Glutamatergic neuron (in vitro differentiated cells): ENCODE measurements around the gene GPR21. TPM values are rescaled to one million over a fixed set of nuclear protein-coding genes. Genes with fewer than 3 reads are reported as not detected.

ENCODE experiments used
- DNase-seq: peaks from one replicate; pipeline ENCODE4 v3.0.0; 2022
- H3K27ac Mint-ChIP-seq: one replicate; pipeline ENCODE4 v1.8.0; 2020; ENCODE audit warnings: mild to moderate bottlenecking, mixed read lengths, inconsistent platforms; ENCODE audit not compliant: unreplicated experiment
- H3K27me3 Mint-ChIP-seq: one replicate; pipeline ENCODE4 v1.8.0; 2020; ENCODE audit warnings: mild to moderate bottlenecking, moderate library complexity, mixed read lengths, inconsistent platforms; ENCODE audit not compliant: unreplicated experiment
- H3K36me3 Mint-ChIP-seq: one replicate; pipeline ENCODE4 v1.8.0; 2020; ENCODE audit warnings: mild to moderate bottlenecking, mixed read lengths, inconsistent platforms; ENCODE audit not compliant: unreplicated experiment
- H3K4me1 Mint-ChIP-seq: one replicate; pipeline ENCODE4 v1.8.0; 2020; ENCODE audit warnings: mild to moderate bottlenecking, low read depth, mixed read lengths, inconsistent platforms; ENCODE audit not compliant: unreplicated experiment
- H3K4me3 Mint-ChIP-seq: one replicate; pipeline ENCODE4 v1.8.0; 2020; ENCODE audit warnings: mild to moderate bottlenecking, mixed read lengths, inconsistent platforms; ENCODE audit not compliant: unreplicated experiment
- H3K9me3 Mint-ChIP-seq: one replicate; pipeline ENCODE4 v1.8.0; 2020; ENCODE audit warnings: mild to moderate bottlenecking, moderate library complexity, mixed read lengths, inconsistent platforms; ENCODE audit not compliant: unreplicated experiment
- long read RNA-seq: library from polyadenylated mRNA; unstranded; transcript quantifications from one replicate; pipeline ENCODE4 v2.0.0, GENCODE V29; 2020; ENCODE audit not compliant: unreplicated experiment
- total RNA-seq: library from RNA; stranded (reverse); fragmentation: NEBNext Ultra II Directional; extraction: Animal tissue kit (Norgen Biotek cat#: 25700); gene quantifications from one replicate; pipeline ENCODE4 v1.2.1, GENCODE V29; 2021; ENCODE audit not compliant: unreplicated experiment
- TF ChIP-seq, protein P1 (sequence below): fragments of 200-600 bp; sonication (generic); IDR thresholded peaks from one replicate; pipeline ENCODE4 v1.5.0; 2021; ENCODE audit not compliant: partially characterized antibody, unreplicated experiment

Gene GPR21, protein sequence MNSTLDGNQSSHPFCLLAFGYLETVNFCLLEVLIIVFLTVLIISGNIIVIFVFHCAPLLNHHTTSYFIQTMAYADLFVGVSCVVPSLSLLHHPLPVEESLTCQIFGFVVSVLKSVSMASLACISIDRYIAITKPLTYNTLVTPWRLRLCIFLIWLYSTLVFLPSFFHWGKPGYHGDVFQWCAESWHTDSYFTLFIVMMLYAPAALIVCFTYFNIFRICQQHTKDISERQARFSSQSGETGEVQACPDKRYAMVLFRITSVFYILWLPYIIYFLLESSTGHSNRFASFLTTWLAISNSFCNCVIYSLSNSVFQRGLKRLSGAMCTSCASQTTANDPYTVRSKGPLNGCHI
- 3.8 TPM for total RNA-seq
- long read RNA-seq: 0 reads

DNA sequence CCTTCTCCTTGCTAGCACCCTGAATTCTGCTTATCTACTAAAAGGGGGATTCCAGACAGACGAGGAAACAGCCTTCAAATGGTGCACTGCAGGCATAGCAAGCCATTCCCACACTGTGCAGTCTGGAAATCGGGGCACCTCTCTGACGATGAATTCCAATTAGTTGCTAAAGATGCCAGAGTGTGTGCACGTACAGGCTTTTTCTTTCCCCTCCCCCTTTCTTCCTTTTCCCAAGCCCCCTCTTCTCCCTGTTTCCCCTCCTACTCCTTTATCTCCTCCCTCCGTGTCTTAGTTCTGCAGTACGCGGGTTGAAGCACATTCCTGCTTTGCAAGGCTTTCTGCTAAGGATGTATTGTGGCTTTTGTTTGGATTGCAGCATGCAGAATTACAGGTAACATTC lies at the start of gene GPR21:
GPR21 (plus strand) TSS at position 316 of the 400 bp plus-strand sequence. CDS start 900 bp downstream, outside the sequence.
- TF ChIP-seq, protein P1, sequence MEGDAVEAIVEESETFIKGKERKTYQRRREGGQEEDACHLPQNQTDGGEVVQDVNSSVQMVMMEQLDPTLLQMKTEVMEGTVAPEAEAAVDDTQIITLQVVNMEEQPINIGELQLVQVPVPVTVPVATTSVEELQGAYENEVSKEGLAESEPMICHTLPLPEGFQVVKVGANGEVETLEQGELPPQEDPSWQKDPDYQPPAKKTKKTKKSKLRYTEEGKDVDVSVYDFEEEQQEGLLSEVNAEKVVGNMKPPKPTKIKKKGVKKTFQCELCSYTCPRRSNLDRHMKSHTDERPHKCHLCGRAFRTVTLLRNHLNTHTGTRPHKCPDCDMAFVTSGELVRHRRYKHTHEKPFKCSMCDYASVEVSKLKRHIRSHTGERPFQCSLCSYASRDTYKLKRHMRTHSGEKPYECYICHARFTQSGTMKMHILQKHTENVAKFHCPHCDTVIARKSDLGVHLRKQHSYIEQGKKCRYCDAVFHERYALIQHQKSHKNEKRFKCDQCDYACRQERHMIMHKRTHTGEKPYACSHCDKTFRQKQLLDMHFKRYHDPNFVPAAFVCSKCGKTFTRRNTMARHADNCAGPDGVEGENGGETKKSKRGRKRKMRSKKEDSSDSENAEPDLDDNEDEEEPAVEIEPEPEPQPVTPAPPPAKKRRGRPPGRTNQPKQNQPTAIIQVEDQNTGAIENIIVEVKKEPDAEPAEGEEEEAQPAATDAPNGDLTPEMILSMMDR: no peak
- no peaks in the 10 kb centered on the region for H3K9me3 Mint-ChIP-seq
- H3K4me3 Mint-ChIP-seq: peak within 1 kb of the TSS; percentile 36
- peaks cover 2% of the 10 kb centered on the region for H3K27me3 Mint-ChIP-seq
- H3K36me3 Mint-ChIP-seq: no peaks in the 10 kb centered on the region
- peaks cover 51% of the 10 kb centered on the region for H3K4me1 Mint-ChIP-seq
- no peak for DNase-seq
- peak within 1 kb of the TSS; percentile 87 for H3K27ac Mint-ChIP-seq

DNA sequence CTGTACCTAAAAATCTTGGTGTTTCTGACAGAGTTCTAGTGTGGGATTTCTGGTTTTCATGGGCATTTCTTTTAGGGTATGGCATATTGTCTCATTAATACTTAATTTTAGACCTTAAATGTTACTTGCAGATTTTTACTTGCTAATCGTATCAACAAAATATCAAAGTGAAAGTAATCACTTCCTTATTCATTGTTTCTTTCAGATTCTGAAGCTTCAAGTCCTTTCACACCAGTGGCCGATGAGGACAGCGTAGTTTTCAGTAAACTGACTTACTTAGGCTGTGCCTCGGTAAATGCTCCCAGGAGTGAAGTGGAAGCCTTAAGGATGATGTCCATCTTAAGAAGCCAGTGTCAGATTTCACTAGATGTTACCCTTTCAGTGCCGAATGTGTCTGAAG lies 47.5 kb upstream of the GPR21 start:
- Mint-ChIP-seq H3K9me3 (no peaks in the 10 kb centered on the region), H3K27me3 (peaks cover 2% of the 10 kb centered on the region), H3K36me3 (no peaks in the 10 kb centered on the region), H3K4me1 (peaks cover 5% of the 10 kb centered on the region), H3K4me3 (no peak overlapping the region), H3K27ac (no peak overlapping the region)
- DNase-seq: no peak
- TF ChIP-seq, protein P1: no peak

DNA sequence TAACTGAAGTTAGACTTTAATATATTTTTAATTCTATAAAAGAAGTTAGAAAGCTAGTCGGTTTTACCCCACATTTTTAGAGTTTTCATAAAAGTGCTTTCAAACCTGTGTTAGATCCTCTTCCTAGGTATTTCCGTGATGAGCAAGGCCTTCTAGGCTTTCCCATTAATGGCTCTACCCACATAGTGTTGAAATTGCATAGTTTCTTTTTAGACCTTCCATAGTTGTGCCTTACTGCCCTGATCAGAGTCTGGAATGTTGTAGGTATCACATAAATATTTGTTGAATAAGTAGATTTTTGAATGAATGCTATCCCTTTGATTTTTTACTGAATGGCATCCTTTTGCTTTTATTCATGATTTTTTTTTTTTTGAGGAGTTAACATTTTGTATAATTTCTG lies 45.3 kb upstream of the GPR21 start:
- Mint-ChIP-seq H3K4me1 (peaks cover 5% of the 10 kb centered on the region), H3K9me3 (no peaks in the 10 kb centered on the region), H3K36me3 (no peaks in the 10 kb centered on the region), H3K27me3 (peaks cover 2% of the 10 kb centered on the region), H3K27ac (no peak overlapping the region), H3K4me3 (no peak overlapping the region)
- TF ChIP-seq, protein P1: no peak
- no peak for DNase-seq

DNA sequence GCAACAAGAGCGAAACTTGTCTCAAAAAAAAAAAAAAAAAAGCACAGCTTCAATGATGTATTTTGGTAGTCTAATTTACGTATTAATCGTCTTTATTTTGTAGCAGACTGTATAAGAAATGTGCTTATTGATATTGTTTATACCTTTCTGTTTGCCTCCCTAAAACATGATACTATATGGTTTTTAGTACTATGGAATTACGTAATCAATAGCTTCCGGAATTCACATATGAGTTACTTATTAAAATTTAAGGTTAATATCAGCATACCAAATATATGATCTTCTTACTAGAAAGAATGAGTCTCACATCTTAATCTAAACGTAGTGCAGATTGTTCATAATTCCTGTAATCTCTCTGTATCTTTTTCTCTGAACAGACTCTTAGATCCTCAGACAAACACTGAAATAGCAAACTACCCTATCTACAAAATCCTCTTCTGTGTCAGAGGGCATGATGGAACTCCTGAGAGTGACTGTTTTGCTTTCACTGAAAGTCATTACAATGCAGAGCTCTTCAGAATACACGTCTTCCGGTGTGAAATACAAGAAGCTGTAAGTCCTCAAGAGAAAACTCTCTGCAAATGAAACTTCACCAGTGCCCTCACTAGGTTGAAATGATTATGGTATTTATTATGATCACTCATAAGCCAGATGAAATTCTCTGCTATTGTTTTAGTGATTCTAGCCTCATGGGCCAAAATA lies 44.4 kb upstream of the GPR21 start:
- H3K36me3 Mint-ChIP-seq: no peaks in the 10 kb centered on the region
- peaks cover 5% of the 10 kb centered on the region for H3K4me1 Mint-ChIP-seq
- no peak overlapping the region for H3K4me3 Mint-ChIP-seq
- H3K27ac Mint-ChIP-seq: no peak overlapping the region
- no peak for DNase-seq
- H3K9me3 Mint-ChIP-seq: no peaks in the 10 kb centered on the region
- peaks cover 2% of the 10 kb centered on the region for H3K27me3 Mint-ChIP-seq
- TF ChIP-seq, protein P1: no peak

DNA sequence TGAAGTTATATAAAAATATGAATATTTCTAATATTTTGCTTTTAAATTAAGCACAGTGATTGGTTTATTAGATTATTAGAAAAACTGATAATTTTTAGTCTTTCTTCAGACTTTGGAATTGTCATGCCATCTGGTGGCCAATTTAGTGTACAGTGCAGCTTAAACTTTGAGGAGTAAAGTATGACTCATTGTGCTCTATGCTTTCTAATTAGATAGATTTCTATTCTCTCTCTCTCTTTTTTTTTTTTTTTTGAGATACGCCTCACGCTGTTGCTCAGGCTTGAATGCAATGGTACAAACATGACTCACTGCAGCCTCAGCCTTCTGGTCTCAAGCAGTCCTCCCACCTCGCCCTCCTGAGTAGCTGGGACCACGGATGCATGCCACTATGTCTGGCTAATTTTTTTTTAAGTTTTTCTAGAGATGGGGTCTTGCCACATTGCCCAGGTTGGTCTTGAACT lies 42.1 kb upstream of the GPR21 start:
- H3K27me3 Mint-ChIP-seq: no peaks in the 10 kb centered on the region
- no peaks in the 10 kb centered on the region for H3K9me3 Mint-ChIP-seq
- H3K4me1 Mint-ChIP-seq: no peaks in the 10 kb centered on the region
- H3K36me3 Mint-ChIP-seq: no peaks in the 10 kb centered on the region
- no peak overlapping the region for H3K4me3 Mint-ChIP-seq
- no peak overlapping the region for H3K27ac Mint-ChIP-seq
- no peak for DNase-seq
- TF ChIP-seq, protein P1: no peak
